Choroid plexus epithelial cell (primary cell): ENCODE measurements around the gene CCSER1.

ENCODE experiments used
- DNase-seq: peaks from one replicate; pipeline ENCODE4 v3.0.0-alpha.2; 2010; ENCODE audit warnings: low read depth
- H3K4me3 ChIP-seq: 2 replicates; pipeline ENCODE4 v1.5.1; 2011; ENCODE audit warnings: low read depth, mild to moderate bottlenecking, control low read depth, low read length, moderate library complexity
- CTCF ChIP-seq: conservative IDR thresholded peaks from 2 replicates; pipeline ENCODE4 v1.5.1; 2011; ENCODE audit warnings: low read depth, mild to moderate bottlenecking, control low read depth, inconsistent platforms, low read length, moderate library complexity

CCSER1 gene

GRCh38 chr4:90503677-90504076 is 376.5 kb downstream of the CCSER1 start:
- no peak overlapping the region for H3K4me3 ChIP-seq
- DNase-seq: no peak
- TF ChIP-seq CTCF: no peak

DNA sequence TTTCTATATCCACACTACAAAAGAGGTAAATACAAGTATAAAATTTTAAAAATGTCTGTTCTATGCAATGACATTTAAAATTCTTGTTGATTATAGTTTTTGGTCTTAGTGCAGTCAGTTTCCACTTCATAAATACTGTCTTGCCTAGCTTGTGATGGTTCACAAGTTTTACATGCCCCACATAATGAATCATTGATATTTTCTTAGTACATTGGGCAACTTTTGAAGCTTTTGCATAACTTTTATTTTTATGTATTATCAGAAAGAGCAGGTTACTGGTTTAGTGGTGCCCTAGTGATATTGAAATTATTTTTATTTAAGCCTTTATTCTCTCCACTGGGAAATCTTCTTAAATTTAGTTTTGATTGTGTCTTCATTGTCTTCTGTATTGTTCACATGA is 388.0 kb downstream of the CCSER1 start:
- no peak overlapping the region for H3K4me3 ChIP-seq
- peak; percentile 26 for DNase-seq
- TF ChIP-seq CTCF: no peak

- no peak for DNase-seq
- H3K4me3 ChIP-seq: no peak overlapping the region
- TF ChIP-seq CTCF: no peak
Measured at GRCh38 chr4:90528551-90528950, 401.4 kb downstream of the CCSER1 start.

DNA sequence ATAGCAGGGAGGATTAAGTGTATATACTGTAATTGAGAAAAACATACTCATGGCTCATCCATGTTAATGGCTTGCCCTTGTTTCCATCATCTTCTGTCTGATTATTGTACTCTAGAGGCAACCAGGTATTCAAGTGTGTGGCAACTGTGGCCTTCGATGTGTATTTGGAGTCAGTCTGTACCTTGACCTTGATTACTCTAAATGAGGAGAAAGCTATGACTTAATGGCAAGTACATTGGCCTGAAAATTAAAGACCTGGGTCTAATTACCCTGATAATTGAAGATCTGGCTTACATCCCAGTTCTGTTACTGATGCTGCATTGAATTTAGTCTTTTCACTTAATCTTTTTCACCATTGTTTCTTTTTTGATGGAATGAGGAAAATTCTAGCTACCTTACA is 409.2 kb downstream of the CCSER1 start:
- no peak for TF ChIP-seq CTCF
- no peak overlapping the region for H3K4me3 ChIP-seq
- no peak for DNase-seq

GRCh38 chr4:90537491-90537890 is 410.3 kb downstream of the CCSER1 start:
- peak; percentile 52 for DNase-seq
- no peak for TF ChIP-seq CTCF

DNA sequence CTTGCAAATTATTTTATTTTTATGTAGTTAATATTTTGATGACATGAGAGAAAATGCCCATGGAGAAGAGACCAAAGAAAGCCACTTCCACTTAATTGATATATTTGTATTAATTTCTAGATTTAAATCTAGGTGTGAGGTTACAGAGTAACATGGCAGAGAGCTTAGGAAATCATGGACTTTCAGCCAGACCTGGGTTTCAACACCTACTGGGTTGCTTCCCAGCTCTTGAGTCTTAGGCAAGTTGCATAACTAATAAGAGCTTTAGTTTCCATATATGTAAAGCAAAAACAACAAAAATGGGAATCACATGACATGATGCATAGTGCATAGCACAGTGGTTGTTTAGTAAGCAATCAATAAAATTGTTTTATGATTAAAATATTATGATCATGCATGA is 413.3 kb downstream of the CCSER1 start:
- no peak for TF ChIP-seq CTCF
- DNase-seq: peak; percentile 5
- H3K4me3 ChIP-seq: no peak overlapping the region

More at GRCh38 chr4:90537491-90537890, 410.3 kb downstream of the CCSER1 start:
- H3K4me3 ChIP-seq: no peak overlapping the region

GRCh38 chr4:90542216-90542615 is 415.0 kb downstream of the CCSER1 start:
- H3K4me3 ChIP-seq: no peak overlapping the region
- DNase-seq: peak; percentile 1
- TF ChIP-seq CTCF: no peak
